OCI-LY7 (cell line): Measurements from ENCODE around the gene ARHGEF11.

Experiments used
- EZH2phosphoT487 ChIP-seq: fragments of 200-600 bp; sonication (generic); IDR thresholded peaks from 2 replicates; pipeline ENCODE4 v1.6.1; 2018; ENCODE audit warnings: low read depth, borderline replicate concordance, mild to moderate bottlenecking, mixed run types, antibody characterized with exemption, low read length, moderate library complexity, mixed read lengths
- TF ChIP-seq, protein P1 (sequence below): fragments of 200-600 bp; sonication (generic); conservative IDR thresholded peaks from 2 replicates; pipeline ENCODE4 v1.5.1; 2014; ENCODE audit warnings: mild to moderate bottlenecking, antibody characterized with exemption, low read length, moderate library complexity, mixed read lengths

DNA sequence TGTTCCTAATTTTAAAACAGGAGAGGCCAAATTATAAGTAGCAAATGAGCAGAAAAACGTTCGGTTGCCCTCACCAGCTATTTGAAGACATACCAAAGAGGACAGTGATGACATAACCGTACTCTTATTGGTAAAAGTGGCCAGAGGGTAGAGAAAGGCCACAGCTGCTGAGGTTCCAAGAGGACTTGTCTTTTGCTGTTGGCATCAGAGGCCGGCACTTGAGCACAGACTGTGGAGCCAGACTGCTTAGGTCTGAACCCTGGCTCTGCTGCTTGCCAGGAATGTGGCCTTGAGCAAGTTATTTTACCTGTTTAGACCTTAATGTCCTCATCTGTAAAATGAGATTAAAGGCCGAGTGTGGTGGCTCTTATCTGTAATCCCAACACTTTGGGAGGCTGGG, 39.2 kb upstream of the ARHGEF11 start:
- TF ChIP-seq, protein P1, sequence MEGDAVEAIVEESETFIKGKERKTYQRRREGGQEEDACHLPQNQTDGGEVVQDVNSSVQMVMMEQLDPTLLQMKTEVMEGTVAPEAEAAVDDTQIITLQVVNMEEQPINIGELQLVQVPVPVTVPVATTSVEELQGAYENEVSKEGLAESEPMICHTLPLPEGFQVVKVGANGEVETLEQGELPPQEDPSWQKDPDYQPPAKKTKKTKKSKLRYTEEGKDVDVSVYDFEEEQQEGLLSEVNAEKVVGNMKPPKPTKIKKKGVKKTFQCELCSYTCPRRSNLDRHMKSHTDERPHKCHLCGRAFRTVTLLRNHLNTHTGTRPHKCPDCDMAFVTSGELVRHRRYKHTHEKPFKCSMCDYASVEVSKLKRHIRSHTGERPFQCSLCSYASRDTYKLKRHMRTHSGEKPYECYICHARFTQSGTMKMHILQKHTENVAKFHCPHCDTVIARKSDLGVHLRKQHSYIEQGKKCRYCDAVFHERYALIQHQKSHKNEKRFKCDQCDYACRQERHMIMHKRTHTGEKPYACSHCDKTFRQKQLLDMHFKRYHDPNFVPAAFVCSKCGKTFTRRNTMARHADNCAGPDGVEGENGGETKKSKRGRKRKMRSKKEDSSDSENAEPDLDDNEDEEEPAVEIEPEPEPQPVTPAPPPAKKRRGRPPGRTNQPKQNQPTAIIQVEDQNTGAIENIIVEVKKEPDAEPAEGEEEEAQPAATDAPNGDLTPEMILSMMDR: no peak
- TF ChIP-seq EZH2phosphoT487: no peak
